Stimulated activated CD4-positive, alpha-beta T cell treated with anti-CD3 and anti-CD28 coated beads, Interleukin-1b, Interleukin-23, amount 100 ng/mL, for 1 hour (primary cell): Measurements from ENCODE around the gene BZW2.

Experiments
- DNase-seq, 2 donors: peaks; one replicate each; pipeline ENCODE4 v3.0.0-alpha.2; 2020; ENCODE audit warnings: low read depth in 2 of 2

Gene BZW2

DNA sequence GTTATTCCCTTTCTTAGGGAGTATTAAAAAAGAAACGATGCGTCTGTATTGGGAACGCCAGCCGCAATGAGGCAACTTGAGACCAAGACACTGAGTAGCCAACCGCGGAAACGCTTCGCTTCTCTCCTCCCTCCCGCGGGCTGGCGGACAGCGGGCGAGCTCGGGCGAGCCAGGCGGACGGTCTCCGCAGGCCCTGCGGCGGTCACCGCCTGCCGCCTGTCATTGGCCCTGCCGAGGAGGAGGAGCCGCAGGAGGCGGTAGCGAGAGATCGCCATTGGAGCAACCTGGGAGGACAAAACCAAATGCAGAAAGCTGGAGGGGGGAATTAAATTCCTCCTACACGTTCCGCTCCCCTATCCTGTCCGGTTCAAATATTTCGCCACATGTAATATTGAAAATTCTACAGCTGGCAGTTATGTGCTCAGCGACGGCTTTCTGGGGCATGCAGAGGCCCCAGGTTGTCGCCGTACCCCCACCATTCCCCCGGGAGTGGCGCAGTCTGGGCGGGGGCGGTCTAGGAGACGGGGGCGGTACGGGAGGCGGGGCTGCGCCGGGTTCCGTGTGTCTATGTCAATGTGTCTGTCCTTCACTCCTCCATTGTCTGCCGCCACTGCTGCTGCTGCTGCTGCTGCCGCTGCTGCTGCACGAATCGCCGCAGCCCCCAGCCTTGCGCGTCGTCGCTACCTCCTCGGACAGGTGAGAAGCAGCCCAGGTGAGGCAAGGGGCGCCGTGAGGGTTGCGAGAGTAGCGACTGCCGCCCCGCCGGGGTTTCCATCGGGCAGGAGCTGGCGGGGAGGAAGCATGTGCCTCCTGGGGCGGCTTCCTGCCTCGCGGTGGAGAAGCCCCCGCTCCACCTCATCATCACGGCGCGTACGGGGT, at the start of gene BZW2, which contains the start of gene ANKMY2:
Gene BZW2 (plus strand): TSS at position 589 of the 879 bp plus-strand sequence. CDS start 19,263 bp downstream, outside the sequence.
Gene ANKMY2 (minus strand): TSS at position 162 of the 879 bp plus-strand sequence. CDS start 181 bp downstream, outside the sequence.
- DNase-seq: peak; percentile 67 to 83

DNA sequence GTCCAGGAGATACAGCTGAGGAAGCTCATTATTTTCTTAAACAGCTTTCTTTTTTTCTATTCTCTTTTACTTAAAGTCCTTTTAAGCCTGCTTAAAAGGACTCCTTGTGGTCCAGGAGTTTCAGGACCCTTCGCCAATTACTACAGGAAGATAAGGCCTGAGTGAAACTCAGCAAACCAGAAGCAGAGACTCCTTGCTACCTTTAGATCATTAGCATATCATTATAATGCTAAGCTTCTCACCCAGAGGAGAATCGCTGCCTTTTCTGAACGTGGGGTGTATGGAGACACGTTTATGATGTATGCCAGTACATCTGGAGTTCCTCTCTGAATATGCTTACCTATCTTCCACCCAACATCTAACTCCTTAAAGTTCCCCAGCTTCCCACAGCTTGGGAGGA, 48.0 kb upstream of the BZW2 start:
- DNase-seq: no peak

DNA sequence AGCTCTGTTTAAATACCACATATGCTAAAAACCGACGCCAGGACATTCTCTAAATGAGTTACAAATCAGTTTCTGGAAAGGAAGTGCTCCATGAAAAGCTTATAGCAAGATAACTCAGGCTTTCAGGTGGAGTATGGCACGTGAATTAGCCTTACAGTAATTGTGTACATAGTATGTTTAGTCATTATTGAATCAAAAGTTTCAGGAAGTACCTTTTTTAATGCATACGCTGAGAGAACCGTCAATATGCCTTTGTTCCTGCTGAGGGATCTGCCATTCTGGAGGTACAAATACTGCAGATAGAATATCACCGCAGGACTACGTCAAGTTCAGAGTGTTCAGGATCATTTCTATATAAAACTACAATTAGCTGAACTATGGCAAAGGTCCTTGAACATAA, 46.1 kb upstream of the BZW2 start:
- DNase-seq: no peak

DNA sequence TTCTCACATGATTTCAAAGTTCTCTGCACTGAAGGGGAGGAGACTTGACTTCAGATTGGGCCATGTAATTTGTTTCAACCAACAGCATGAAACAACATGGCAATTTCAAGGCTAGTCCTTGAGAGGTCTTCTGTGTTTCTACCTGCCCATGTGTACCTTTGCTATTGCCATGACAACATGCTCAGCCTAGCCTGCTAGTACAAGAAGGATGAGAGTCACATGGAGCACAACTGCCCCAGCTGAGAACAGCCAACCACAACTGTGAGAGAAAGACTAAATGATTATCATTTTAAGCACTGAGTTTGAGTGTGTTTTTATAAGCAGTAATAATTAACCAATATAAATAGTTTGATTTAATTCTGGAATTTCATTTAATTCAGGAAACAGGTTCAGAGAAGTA, 42.3 kb upstream of the BZW2 start:
- no peak for DNase-seq

DNA sequence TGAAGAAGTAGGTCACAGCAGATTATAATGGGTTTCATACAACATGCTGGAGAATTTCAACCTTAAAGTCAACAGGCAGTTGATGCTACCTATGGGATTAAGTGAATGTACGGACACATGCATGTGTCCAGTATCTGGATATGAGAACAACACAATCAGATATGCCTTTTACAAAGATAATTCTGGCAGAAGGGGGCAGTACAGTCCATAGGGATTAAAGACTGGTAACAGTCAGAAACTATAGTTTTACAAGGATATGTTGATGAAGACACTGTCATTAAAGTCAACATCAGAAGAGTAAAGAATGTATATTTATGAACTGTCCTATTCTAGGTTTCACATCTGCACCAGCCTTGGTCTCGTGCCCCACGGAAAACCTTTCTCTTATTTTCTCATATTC, 41.9 kb upstream of the BZW2 start:
- no peak for DNase-seq

DNA sequence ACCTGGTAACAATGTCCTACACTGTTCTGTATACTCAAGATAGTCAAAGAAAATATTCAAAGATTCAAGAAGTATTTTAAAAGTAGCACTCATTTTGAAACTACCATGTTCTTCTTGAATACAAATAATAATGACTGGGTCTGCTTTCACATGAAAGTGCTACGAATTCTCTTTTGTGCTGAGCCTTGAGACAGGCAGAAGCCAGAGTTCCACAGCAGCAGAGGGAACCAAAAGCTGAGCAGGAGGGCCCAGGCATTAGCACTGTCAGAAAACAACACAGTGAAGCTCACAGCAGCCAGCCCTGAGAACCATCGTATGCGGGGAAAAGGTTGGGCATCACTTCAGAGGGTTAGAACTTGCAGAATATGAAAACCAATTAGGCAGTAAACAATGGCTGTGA, 39.3 kb upstream of the BZW2 start:
- DNase-seq: no peak

DNA sequence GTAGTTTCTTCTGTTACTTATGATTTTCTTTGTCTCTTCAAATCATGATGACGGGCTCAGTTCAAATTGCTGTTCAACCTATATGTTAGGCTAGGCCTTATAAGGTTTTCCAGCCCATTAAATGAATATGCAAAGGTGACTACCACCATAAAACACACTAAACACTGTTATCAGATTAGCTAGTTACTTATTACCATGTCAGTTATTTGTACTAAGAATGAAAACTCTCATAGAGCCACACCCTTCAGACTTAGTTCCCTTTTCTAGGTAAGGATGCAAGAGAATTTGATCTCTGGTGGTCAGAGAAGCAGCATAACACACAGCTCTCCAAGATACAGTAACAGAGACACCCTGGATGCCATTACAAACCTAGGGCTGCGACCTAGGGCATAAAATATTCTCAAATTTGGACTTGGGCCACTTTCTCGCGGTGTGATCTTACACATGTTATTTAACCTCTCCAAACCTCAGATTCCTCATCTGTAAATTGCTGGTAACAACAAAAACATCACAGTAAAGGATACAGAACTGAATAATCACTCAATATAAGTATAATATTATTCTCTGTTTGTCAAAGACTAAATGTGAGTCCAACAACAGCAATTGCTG, 36.0 kb upstream of the BZW2 start:
- DNase-seq: no peak

DNA sequence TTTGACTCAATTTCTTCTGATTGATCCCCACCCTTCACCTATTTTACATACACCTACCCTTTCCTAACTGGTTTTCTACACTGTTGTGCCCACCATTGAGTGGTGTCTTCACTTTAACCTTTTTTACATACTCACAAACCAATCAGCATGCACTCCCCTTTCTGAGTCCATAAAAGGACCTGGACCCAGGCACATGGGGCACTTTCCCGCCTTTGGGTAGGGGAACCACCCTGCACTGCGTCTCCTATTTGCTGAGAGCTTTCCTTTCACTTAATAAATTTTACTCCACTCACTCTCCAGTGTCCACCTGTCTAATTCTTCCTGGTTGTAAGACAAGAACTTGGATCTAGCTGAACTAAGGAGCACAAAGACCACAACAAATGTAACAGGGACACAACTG, 34.3 kb upstream of the BZW2 start:
- DNase-seq: no peak

DNA sequence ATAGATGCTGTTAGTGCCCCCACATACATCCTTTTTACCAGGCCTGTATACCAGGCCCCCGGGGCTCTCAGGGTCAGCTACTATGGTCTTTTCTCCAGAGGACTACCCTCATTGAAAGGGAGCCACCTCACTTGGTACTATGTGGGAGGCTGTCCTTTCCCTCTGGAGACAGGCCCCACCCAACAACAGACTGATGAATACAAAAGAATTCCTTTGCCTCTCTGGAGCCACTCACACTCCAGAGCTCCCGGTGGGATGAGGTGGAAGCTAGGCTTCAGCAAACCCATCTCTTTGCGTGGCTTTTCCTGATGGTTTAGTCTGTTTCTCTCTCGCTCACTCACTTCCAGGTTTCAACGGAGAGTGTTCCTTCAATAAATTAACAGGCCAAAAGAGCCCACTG, 30.8 kb upstream of the BZW2 start:
- no peak for DNase-seq

DNA sequence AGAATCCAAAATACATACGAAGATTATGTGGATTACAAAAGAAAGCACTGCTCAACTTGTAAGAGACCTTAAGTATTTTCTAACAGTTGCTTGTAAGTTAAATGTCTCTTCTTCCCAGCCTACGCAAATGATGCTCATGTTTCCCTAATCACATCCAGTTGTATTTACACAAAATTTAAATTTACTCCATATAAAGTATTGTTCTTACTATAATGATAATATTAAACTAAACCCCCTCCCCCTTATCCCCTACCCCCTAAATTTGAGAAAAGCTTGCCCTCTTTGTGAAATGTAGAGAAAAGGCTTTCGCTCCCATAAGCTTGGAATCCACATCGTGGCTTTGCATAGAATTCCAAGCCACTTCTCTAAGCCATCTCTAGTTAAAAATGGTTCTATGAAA, 29.9 kb upstream of the BZW2 start:
- DNase-seq: no peak

DNA sequence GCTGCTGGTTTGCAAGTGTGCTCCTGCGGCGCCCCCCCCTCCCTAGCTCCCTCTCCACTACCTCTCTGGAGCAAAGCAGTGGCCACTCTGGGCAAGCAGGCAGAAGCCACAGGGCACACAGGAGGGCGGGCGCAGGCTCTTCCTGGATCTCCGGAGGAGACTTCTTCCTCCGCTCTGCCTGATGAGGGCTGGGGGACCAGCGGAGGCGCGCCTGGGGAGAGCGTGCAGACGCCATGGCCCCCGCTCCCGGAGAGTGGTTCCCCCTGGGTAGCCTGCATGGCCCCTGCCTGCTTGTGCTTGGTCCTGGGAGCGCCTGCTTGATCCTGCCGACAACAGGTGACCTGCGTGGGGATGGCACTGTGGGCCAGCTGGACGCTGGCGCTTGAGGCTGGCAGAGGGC, 29.4 kb upstream of the BZW2 start:
- DNase-seq: no peak

DNA sequence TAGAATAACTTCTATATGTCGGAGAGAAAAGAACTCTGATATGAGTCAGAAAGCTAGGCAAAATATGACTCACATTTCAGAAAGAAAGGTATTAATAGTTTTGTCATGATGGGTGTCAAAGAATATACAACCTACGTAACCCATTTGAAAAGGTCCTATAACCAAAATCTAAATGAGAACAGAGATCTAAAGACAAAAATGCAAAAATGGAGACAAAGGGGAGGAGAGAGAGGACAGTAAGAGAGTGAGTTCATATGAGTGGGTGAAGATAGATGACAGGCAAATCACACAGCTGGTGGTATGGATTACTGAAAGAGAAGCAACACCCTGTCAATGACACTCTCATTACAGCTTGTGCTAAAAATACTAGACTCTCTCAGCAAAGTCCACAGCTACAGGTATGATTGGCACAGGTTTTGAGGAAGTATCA, 26.0 kb upstream of the BZW2 start:
- no peak for DNase-seq

DNA sequence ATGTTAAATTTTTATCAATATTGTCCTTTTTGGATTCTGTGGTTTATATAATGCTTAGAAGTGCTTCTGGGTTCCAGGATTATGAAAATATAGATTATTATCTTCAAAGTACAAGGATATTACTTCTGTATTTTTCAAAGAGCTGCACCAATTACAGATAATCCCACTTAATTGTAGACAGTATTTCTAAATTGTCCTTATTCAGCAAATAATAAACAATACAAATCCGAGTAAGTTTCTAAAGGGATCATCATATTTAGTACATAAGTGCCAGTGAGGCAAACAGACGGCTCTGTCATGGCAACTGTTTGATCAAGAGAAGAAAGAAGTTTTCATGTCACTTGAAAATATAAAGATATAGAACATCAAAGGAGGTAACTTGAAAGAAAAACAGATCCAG, 19.6 kb upstream of the BZW2 start:
- no peak for DNase-seq

DNA sequence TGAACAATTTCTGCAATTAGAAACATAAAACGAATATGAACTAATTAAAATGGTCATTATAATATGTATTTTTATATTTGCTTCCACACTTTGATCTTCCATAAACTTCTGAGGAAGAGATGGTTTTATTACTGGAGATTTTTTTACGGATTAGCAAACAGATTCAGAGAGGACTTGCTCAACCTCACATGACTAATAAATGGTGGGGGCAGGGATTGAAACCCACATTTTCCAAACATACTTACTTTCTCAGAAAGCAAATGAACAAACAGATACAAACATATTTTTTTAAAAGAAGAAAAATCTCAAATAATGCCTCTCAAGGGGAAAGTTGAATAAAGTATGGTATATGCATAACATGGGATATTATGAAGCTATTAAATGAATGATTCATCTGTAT, 18.7 kb upstream of the BZW2 start:
- no peak for DNase-seq

DNA sequence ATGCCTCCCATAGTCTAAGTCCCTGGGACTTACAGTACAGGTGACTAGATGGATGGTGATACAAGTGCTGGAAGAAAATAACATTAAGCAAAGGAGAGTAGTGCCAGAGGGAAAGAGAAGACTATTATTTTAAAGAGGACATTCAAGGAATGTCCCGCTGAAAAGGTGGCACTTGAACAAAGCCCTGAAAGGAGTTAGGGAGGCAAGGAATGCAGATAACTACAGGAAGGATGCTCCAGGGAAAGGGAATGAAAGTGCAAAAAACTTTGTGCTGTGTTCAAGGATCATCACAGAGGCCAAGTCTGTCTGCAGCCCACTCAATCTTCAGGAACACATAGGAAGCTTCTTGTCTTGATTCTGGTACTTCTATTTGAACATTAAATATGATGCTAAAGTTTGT, 15.3 kb upstream of the BZW2 start:
- no peak for DNase-seq

DNA sequence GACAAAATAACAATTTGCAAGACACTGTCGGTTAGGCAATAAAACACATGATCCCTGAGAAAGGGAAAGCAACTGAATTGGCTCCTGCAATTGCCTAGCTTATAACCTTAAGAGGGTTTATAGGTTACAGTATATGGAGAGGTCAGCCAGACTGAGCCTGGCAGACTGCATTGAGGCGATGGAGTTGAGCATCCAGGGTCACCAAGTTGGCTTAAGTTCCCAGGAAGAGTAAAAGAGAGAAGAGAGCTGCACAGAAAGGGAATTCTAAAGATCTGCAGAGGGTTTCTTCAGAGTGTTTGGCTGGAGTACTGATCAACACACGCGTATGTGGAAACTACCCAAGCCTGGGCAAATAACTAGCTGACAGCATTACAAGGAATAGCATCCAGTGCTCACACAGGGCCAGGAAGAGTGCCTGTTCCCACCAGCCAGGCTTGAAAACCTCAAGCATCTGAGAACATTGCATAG, 11.7 kb upstream of the BZW2 start:
- no peak for DNase-seq

DNA sequence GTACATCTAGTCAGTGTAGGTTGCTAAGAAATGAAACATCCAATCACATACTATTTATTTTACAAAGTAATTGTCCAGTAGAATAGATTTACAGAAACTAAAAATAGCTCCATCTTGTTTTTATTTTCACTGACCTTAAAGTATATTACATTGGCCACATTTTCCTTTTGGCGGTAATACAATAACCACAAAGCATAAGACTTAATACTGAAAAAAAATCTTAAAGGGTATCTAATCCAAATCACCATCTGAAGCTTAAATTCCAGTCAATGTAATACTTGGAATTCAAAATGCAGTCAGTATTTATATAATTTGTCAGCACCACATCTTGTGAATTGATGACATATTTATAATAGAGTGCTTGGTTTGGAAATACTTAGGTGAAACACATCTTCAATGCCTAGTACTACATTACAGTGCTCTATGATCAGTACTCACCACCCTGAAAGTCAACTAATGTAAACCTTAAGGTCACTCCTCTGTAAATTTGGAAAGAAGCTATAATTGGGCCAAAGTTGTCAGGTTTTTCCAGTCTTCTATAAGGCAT, 9.4 kb upstream of the BZW2 start:
- DNase-seq: no peak

DNA sequence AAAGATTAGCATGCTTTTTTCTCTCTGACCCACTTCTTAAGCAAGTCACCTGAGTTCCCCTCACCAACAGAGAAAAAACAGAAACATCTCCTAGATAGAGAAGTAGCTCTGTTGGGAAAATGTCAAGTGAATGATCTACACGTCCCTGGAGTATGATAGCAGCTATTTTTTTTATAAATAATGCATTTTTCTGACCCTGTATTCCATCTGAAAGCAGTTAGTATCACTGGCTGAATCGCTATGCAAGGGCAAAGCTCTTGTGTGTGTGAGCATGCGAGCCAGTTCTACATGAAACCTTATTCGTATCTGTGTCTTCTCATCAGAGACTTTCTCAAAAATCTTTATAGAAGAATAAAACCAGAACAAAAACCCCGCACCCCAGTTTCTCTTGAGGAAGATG, 8.6 kb upstream of the BZW2 start:
- no peak for DNase-seq

DNA sequence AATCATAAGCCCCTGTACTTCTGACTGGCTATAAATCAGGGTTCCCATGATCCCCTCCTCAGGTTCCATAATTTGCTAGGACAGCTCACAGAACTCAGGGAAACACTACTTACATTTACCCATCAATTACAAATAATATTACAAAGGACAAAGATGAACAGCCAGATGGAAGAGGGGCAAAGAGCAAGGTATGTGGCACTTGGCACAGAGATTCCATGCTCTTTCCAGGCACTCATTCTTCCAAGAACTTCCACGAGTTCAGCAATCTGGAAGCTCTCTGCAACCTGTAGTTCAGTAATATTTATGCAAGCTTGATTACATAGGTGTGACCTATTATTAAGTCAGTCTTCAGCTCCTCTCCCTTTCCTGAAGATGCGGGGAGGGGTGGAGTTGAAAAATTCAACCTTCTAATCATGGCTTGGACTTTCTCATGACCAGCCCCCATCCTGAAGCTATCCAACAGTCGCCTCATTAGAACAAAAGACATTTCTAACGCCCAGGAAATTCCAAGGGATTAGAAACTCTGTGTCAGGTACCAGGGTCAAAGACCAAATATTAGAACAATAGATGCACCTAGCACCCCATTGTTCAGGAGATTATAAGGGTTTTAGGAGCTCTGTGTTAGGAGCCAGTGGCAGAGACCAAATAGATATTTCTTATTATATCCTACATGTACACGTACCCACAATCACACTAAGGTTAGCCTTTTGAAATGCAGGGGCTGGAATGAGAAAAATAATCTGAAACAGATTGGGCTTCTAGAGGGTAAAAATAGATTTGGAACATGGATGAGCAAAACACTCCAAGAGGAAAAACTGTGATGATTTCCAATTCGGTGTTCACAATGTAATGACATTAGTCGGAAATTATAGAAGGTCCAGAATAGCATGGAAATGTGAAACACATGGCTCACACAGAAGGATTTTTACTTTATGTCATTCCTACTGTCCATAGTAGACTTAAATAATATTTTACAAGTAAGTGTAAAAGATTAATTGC, 7.4 kb upstream of the BZW2 start:
- DNase-seq: no peak

DNA sequence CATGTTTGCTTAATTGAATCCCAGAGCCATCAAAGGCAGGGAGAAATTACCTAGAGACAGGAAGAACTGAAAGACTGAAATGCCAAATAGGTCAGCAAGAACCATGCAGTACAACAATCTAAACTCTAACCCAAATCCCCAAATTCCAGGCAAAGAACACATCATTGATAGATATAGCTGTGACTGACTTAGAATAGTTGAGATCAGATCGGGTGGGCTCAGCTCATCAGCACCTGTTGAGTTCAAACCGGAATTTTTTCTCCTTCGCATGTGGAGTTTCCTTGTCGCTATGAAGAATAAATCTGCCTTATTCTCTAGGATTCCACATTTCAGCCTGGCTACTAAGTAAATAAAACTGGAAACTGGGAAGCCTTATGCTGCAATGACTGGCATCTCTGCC, 1.8 kb upstream of the BZW2 start:
- DNase-seq: no peak
